Spleen (tissue), 7 donors: ENCODE data around the gene HOXD10.

ENCODE experiments used
- CTCF ChIP-seq, 11 experiments: fragments of 200-600 bp in 7 of 11; fragments of 450-650 bp in 4 of 11; sonication (generic) in 4 of 11; IDR thresholded peaks in 8 of 11; conservative IDR thresholded peaks in 3 of 11; 1 replicate in 7 of 11; 2 replicates in 4 of 11; pipeline versions ENCODE4 v1.4.0 to v1.8.0; 2016 to 2021; ENCODE audit warnings: antibody characterized with exemption in 11 of 11, inconsistent platforms in 4 of 11, mild to moderate bottlenecking in 1 of 11
- POLR2A ChIP-seq, 3 donors: fragments of 450-650 bp; IDR thresholded peaks; one replicate each; pipeline ENCODE4 v1.5.1; 2017; ENCODE audit warnings: antibody characterized with exemption in 3 of 3, mild to moderate bottlenecking in 1 of 3
- POLR2AphosphoS5 ChIP-seq, 3 donors: sonication (generic); formaldehyde crosslinking; IDR thresholded peaks; one replicate each; pipeline ENCODE4 v1.5.1; 2017; ENCODE audit warnings: antibody characterized with exemption in 3 of 3
- donor health status: DM: no; HTN: no; CAD: no; lungs with moderate emphysema.
- donor health status: DM: no; HTN: no; CAD: no.
- donor health status: DM: no; HTN: no; CAD: no.

- TF ChIP-seq CTCF (IDR thresholded peaks at IDR 0.05 in 8 of 11, conservative IDR thresholded peaks at IDR 0.05 in 3 of 11): no peak
- TF ChIP-seq POLR2A (IDR thresholded peaks at IDR 0.05): no peak
- no peak for TF ChIP-seq POLR2AphosphoS5 (IDR thresholded peaks at IDR 0.05)
Observed at GRCh38 chr2:176104316-176105077, 12.1 kb upstream of the HOXD10 start.
